H9 (cell line): ENCODE data around the gene ERFE. TPM values are rescaled to one million over a fixed set of nuclear protein-coding genes. Genes with fewer than 3 reads are reported as not detected.

Experiments used
- DNase-seq: peaks from one replicate; pipeline ENCODE4 v3.0.0-alpha.2; 2017
- H2AFZ ChIP-seq: one replicate; pipeline ENCODE4 v1.6.1; 2013; ENCODE audit warnings: mild to moderate bottlenecking, low read length, control low read depth, moderate library complexity
- H2AK5ac ChIP-seq: 2 replicates; pipeline ENCODE4 v1.6.1; 2013; ENCODE audit warnings: low read length, control low read depth, mixed read lengths; ENCODE audit not compliant: insufficient read length
- H2BK120ac ChIP-seq: one replicate; pipeline ENCODE4 v1.6.1; 2013; ENCODE audit warnings: low read depth, mild to moderate bottlenecking, low read length, control low read depth, inconsistent platforms; ENCODE audit not compliant: poor library complexity, severe bottlenecking
- H2BK12ac ChIP-seq: 2 replicates; pipeline ENCODE4 v1.6.1; 2013; ENCODE audit warnings: low read length, control low read depth, mixed read lengths, low read depth; ENCODE audit not compliant: insufficient read length
- H2BK15ac ChIP-seq: 2 replicates; pipeline ENCODE4 v1.6.1; 2013; ENCODE audit warnings: low read depth, low read length, control low read depth
- H2BK20ac ChIP-seq: one replicate; pipeline ENCODE4 v1.6.1; 2013; ENCODE audit warnings: low read depth, mild to moderate bottlenecking, low read length, control low read depth, inconsistent platforms; ENCODE audit not compliant: poor library complexity, severe bottlenecking
- H2BK5ac ChIP-seq: 2 replicates; pipeline ENCODE4 v1.6.1; 2013; ENCODE audit warnings: low read length, control low read depth, mixed read lengths; ENCODE audit not compliant: insufficient read length
- H3K14ac ChIP-seq: 2 replicates; pipeline ENCODE4 v1.6.1; 2013; ENCODE audit warnings: low read length, control low read depth; ENCODE audit not compliant: insufficient read depth
- H3K18ac ChIP-seq: 2 replicates; pipeline ENCODE4 v1.6.1; 2013; ENCODE audit warnings: low read depth, mild to moderate bottlenecking, mixed read lengths, low read length, control low read depth; ENCODE audit not compliant: insufficient read length
- H3K23ac ChIP-seq: 2 replicates; pipeline ENCODE4 v1.6.1; 2013; ENCODE audit warnings: low read length, control low read depth, mixed read lengths, low read depth; ENCODE audit not compliant: insufficient read length
- H3K23me2 ChIP-seq: 2 replicates; pipeline ENCODE4 v1.6.1; 2013; ENCODE audit warnings: low read depth, mild to moderate bottlenecking, mixed read lengths, low read length, control low read depth; ENCODE audit not compliant: insufficient read length, poor library complexity, severe bottlenecking
- H3K27ac ChIP-seq: 2 replicates; pipeline ENCODE4 v1.5.1; 2013; ENCODE audit warnings: low read length, control low read depth, mixed read lengths, low read depth; ENCODE audit not compliant: insufficient read length
- H3K27me3 ChIP-seq: 2 replicates; pipeline ENCODE4 v1.6.1; 2013; ENCODE audit warnings: low read length, control low read depth, inconsistent platforms; ENCODE audit not compliant: insufficient read depth
- H3K4ac ChIP-seq: 2 replicates; pipeline ENCODE4 v1.6.1; 2013; ENCODE audit warnings: low read depth, mild to moderate bottlenecking, control low read depth, inconsistent platforms, low read length, moderate library complexity
- H3K4me1 ChIP-seq: 2 replicates; pipeline ENCODE4 v1.6.1; 2013; ENCODE audit warnings: low read length, control low read depth, inconsistent platforms; ENCODE audit not compliant: insufficient read depth
- H3K4me2 ChIP-seq: 2 replicates; pipeline ENCODE4 v1.6.1; 2013; ENCODE audit warnings: low read length, control low read depth, mixed read lengths; ENCODE audit not compliant: insufficient read length, insufficient read depth
- H3K56ac ChIP-seq: 2 replicates; pipeline ENCODE4 v1.6.1; 2013; ENCODE audit warnings: low read depth, mild to moderate bottlenecking, mixed read lengths, low read length, control low read depth; ENCODE audit not compliant: insufficient read length
- H3K79me1 ChIP-seq: 2 replicates; pipeline ENCODE4 v1.6.1; 2013; ENCODE audit warnings: low read depth, mild to moderate bottlenecking, moderate library complexity, low read length, control low read depth, inconsistent platforms; ENCODE audit not compliant: insufficient read depth, poor library complexity, severe bottlenecking
- H3K79me2 ChIP-seq: 2 replicates; pipeline ENCODE4 v1.6.1; 2013; ENCODE audit warnings: low read length, control low read depth, inconsistent platforms; ENCODE audit not compliant: insufficient read depth
- H3K9ac ChIP-seq: 2 replicates; pipeline ENCODE4 v1.6.1; 2013; ENCODE audit warnings: low read length, control low read depth, mixed read lengths; ENCODE audit not compliant: insufficient read length; ENCODE audit errors: extremely low read depth
- H3K9me3 ChIP-seq: one replicate; pipeline ENCODE4 v1.6.1; 2013; ENCODE audit warnings: low read depth, low read length, inconsistent platforms; ENCODE audit not compliant: control insufficient read depth
- H3T11ph ChIP-seq: one replicate; pipeline ENCODE4 v1.6.1; 2013; ENCODE audit warnings: mild to moderate bottlenecking, low read length, control low read depth, inconsistent platforms
- H4K20me1 ChIP-seq: one replicate; pipeline ENCODE4 v1.6.1; 2013; ENCODE audit not compliant: control insufficient read depth, insufficient read length, insufficient read depth
- H4K5ac ChIP-seq: 2 replicates; pipeline ENCODE4 v1.6.1; 2013; ENCODE audit warnings: low read depth, mild to moderate bottlenecking, mixed read lengths, low read length, control low read depth; ENCODE audit not compliant: insufficient read length
- H4K8ac ChIP-seq: replicated peaks from 2 replicates; pipeline ENCODE4 v1.6.1; 2013; ENCODE audit warnings: low read length, control low read depth, mixed read lengths, low read depth; ENCODE audit not compliant: insufficient read length
- H4K91ac ChIP-seq: 2 replicates; pipeline ENCODE4 v1.6.1; 2013; ENCODE audit warnings: low read depth, mild to moderate bottlenecking, moderate library complexity, mixed read lengths, low read length, control low read depth; ENCODE audit not compliant: insufficient read length
- H3K27ac Mint-ChIP-seq, 3 experiments: 2 replicates in 2 of 3; 3 replicates in 1 of 3; pipeline ENCODE4 v1.8.0; 2020 to 2021; ENCODE audit warnings: mixed read lengths in 3 of 3, mild to moderate bottlenecking in 1 of 3, moderate library complexity in 1 of 3
- H3K27me3 Mint-ChIP-seq: 2 replicates; pipeline ENCODE4 v1.8.0; 2021; ENCODE audit warnings: low read depth, mild to moderate bottlenecking, moderate library complexity, mixed read lengths
- H3K36me3 Mint-ChIP-seq, 3 experiments: 2 replicates in 2 of 3; 3 replicates in 1 of 3; pipeline ENCODE4 v1.8.0; 2020 to 2021; ENCODE audit warnings: low read depth in 3 of 3, mixed read lengths in 3 of 3; ENCODE audit not compliant: insufficient read depth in 1 of 3
- H3K4me1 Mint-ChIP-seq, 2 experiments: 2 replicates each; pipeline ENCODE4 v1.8.0; 2020; ENCODE audit warnings: mixed read lengths in 2 of 2
- H3K4me3 Mint-ChIP-seq, 2 experiments: 2 replicates in 1 of 2; 3 replicates in 1 of 2; pipeline ENCODE4 v1.8.0; 2020 to 2021; ENCODE audit warnings: mild to moderate bottlenecking in 2 of 2, mixed read lengths in 2 of 2, moderate library complexity in 1 of 2
- H3K9me3 Mint-ChIP-seq, 2 experiments: 2 replicates in 1 of 2; 3 replicates in 1 of 2; pipeline ENCODE4 v1.8.0; 2020; ENCODE audit warnings: mild to moderate bottlenecking in 2 of 2, mixed read lengths in 2 of 2, moderate library complexity in 1 of 2
- WGBS: extraction: QIAGEN DNeasy Blood & Tissue Kit; methylation state at CpG from one replicate; pipeline ENCODE4 v1.1.7; 2013; ENCODE audit warnings: missing lambda C conversion rate, low lambda C conversion rate, mixed read lengths; ENCODE audit not compliant: insufficient read length; ENCODE audit errors: extremely low coverage; 5-methylcytosine and 5-hydroxymethylcytosine counted together
- total RNA-seq: library from RNA; stranded (reverse); gene quantifications from 2 replicates; pipeline ENCODE4 v1.2.1, GENCODE V29; 2021
- TF ChIP-seq, protein P1 (sequence below): fragments of 200-600 bp; sonication (generic); conservative IDR thresholded peaks from 3 replicates; pipeline ENCODE4 v1.8.0; 2021; ENCODE audit warnings: antibody characterized with exemption, mild to moderate bottlenecking

ERFE gene
- total RNA-seq, 1 experiment from 2014 or later, result 2.1 TPM

DNA sequence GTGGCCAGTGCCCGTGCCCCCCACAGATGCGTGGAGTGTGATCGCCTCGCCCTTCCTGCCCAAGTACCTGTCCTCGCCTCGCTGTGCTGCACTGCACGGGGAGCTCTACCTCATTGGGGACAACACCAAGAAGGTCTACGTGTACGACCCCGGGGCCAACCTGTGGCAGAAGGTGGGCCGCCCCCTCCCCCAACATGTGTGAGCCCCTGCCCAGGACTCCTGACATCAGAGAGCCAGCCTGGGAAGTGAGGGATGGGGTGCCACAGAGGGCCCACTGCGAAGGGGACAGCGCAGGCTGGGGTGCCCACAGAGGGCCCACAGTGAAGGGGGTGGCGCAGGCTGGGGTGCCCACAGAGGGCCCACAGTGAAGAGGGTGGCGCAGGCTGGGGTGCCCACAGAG is 9.8 kb upstream of the ERFE start:
- no peaks in the 10 kb centered on the region for H3K23me2 ChIP-seq
- no peak overlapping the region for H4K5ac ChIP-seq
- no peak overlapping the region for H2BK120ac ChIP-seq
- no peak overlapping the region for H3K9ac ChIP-seq
- no peak overlapping the region for H3T11ph ChIP-seq
- TF ChIP-seq, protein P1, sequence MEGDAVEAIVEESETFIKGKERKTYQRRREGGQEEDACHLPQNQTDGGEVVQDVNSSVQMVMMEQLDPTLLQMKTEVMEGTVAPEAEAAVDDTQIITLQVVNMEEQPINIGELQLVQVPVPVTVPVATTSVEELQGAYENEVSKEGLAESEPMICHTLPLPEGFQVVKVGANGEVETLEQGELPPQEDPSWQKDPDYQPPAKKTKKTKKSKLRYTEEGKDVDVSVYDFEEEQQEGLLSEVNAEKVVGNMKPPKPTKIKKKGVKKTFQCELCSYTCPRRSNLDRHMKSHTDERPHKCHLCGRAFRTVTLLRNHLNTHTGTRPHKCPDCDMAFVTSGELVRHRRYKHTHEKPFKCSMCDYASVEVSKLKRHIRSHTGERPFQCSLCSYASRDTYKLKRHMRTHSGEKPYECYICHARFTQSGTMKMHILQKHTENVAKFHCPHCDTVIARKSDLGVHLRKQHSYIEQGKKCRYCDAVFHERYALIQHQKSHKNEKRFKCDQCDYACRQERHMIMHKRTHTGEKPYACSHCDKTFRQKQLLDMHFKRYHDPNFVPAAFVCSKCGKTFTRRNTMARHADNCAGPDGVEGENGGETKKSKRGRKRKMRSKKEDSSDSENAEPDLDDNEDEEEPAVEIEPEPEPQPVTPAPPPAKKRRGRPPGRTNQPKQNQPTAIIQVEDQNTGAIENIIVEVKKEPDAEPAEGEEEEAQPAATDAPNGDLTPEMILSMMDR, result no peak
- H3K18ac ChIP-seq, result no peak overlapping the region
- H3K23ac ChIP-seq, result no peak overlapping the region
- no peaks in the 10 kb centered on the region for H3K27me3 ChIP-seq
- H3K9me3 ChIP-seq, result no peaks in the 10 kb centered on the region
- H3K9me3 Mint-ChIP-seq, result no peaks in the 10 kb centered on the region
- no peak overlapping the region for H2BK20ac ChIP-seq
- H2BK12ac ChIP-seq, result no peak overlapping the region
- no peak overlapping the region for H2BK15ac ChIP-seq
- H3K27ac Mint-ChIP-seq, result no peak overlapping the region
- no peaks in the 10 kb centered on the region for H3K36me3 Mint-ChIP-seq
- H3K4me1 Mint-ChIP-seq, result peaks cover 4 to 6% of the 10 kb centered on the region in 2 experiments
- WGBS, result no CpG with 5 or more reads among the region's 15 CpGs
- no peaks in the 10 kb centered on the region for H3K4me1 ChIP-seq
- H2AFZ ChIP-seq, result no peak overlapping the region
- no peak overlapping the region for H3K27ac ChIP-seq
- H2AK5ac ChIP-seq, result no peak overlapping the region
- H3K4me3 Mint-ChIP-seq, result no peak overlapping the region
- H4K20me1 ChIP-seq, result no peaks in the 10 kb centered on the region
- no peaks in the 10 kb centered on the region for H3K79me2 ChIP-seq
- no peak for DNase-seq
- no peak overlapping the region for H4K91ac ChIP-seq
- H3K27me3 Mint-ChIP-seq, result no peaks in the 10 kb centered on the region
- H3K14ac ChIP-seq, result no peak overlapping the region
- no peak overlapping the region for H3K4me2 ChIP-seq
- H3K4ac ChIP-seq, result no peak overlapping the region
- H2BK5ac ChIP-seq, result no peak overlapping the region
- no peaks in the 10 kb centered on the region for H3K79me1 ChIP-seq
- H4K8ac ChIP-seq, result no peak overlapping the region
- H3K56ac ChIP-seq, result no peak overlapping the region
